Liver (tissue), 9 donors: Measurements from ENCODE around the gene VPS37D. TPM values are rescaled to one million over a fixed set of nuclear protein-coding genes. Genes with fewer than 3 reads are reported as not detected.

Source experiments
- DNase-seq: peaks from one replicate; pipeline ENCODE4 v3.0.0-alpha.2; 2017; ENCODE audit warnings: low spot score
- H3K27ac ChIP-seq, 2 donors: one replicate each; pipeline ENCODE4 v1.7.0; 2013; ENCODE audit warnings: inconsistent platforms in 2 of 2, low read length in 2 of 2, control low read depth in 1 of 2, low read depth in 1 of 2, mild to moderate bottlenecking in 1 of 2
- H3K27me3 ChIP-seq, 4 donors: one replicate each; pipeline versions ENCODE4 v1.6.1 to v1.7.0; 2013; ENCODE audit warnings: low read length in 3 of 4, inconsistent platforms in 1 of 4, mild to moderate bottlenecking in 1 of 4, moderate library complexity in 1 of 4; ENCODE audit not compliant: control insufficient read depth in 4 of 4, insufficient read depth in 4 of 4
- H3K36me3 ChIP-seq, 4 donors: one replicate each; pipeline versions ENCODE4 v1.6.1 to v1.7.0; 2013; ENCODE audit warnings: low read length in 3 of 4, mild to moderate bottlenecking in 3 of 4, low read depth in 1 of 4, moderate library complexity in 1 of 4; ENCODE audit not compliant: control insufficient read depth in 4 of 4, insufficient read depth in 3 of 4
- H3K4me1 ChIP-seq, 4 donors: one replicate each; pipeline versions ENCODE4 v1.6.1 to v1.7.0; 2013; ENCODE audit warnings: low read length in 3 of 4, mild to moderate bottlenecking in 3 of 4, moderate library complexity in 1 of 4; ENCODE audit not compliant: control insufficient read depth in 4 of 4, insufficient read depth in 4 of 4
- H3K4me3 ChIP-seq, 3 donors: one replicate each; pipeline versions ENCODE4 v1.6.1 to v1.7.0; 2013; ENCODE audit warnings: low read length in 3 of 3, control low read depth in 1 of 3, low read depth in 1 of 3, mild to moderate bottlenecking in 1 of 3
- H3K9ac ChIP-seq, 2 donors: one replicate each; pipeline ENCODE4 v1.7.0; 2013; ENCODE audit warnings: low read length in 2 of 2, mild to moderate bottlenecking in 2 of 2, moderate library complexity in 2 of 2, control low read depth in 1 of 2, low read depth in 1 of 2
- H3K9me3 ChIP-seq, 4 donors: one replicate each; pipeline versions ENCODE4 v1.6.1 to v1.7.0; 2013; ENCODE audit warnings: low read length in 3 of 4; ENCODE audit not compliant: control insufficient read depth in 4 of 4
- CTCF ChIP-seq: fragments of 150-350 bp; IDR thresholded peaks from 2 replicates; pipeline ENCODE4 v1.5.1; 2017; ENCODE audit warnings: improper control_type of control experiment, low read depth, low read length; ENCODE audit not compliant: missing input control
- EGR1 ChIP-seq, 2 donors: IDR thresholded peaks; 2 replicates each; pipeline ENCODE4 v1.6.1; 2016 to 2018; ENCODE audit warnings: antibody characterized with exemption in 2 of 2, low read depth in 2 of 2
- FOXA1 ChIP-seq: IDR thresholded peaks from 2 replicates; pipeline ENCODE4 v1.6.1; 2016; ENCODE audit warnings: antibody characterized with exemption
- HNF4A ChIP-seq, 2 donors: conservative IDR thresholded peaks; 2 replicates each; pipeline ENCODE4 v1.6.1; 2016; ENCODE audit warnings: antibody characterized with exemption in 2 of 2, mild to moderate bottlenecking in 2 of 2
- MAX ChIP-seq: IDR thresholded peaks from 2 replicates; pipeline ENCODE4 v1.6.1; 2016; ENCODE audit warnings: antibody characterized with exemption
- NR2F2 ChIP-seq: IDR thresholded peaks from 2 replicates; pipeline ENCODE4 v1.6.1; 2016; ENCODE audit warnings: antibody characterized with exemption
- WGBS: extraction: QIAGEN DNeasy Blood & Tissue Kit; methylation state at CpG from one replicate; pipeline ENCODE4 v1.1.7; 2013; 5-methylcytosine and 5-hydroxymethylcytosine counted together
- polyA plus RNA-seq, 2 donors: library from polyadenylated mRNA; stranded (reverse) in 1 of 2; unstranded in 1 of 2; fragments of 200-250 nt in 1 of 2; fragments of >200 nt in 1 of 2; fragmentation: Nextera tagmentation in 1 of 2; extraction: Ambion mirVana in 1 of 2; gene quantifications; one replicate each; pipeline versions ENCODE4 v1.2.1 to v1.2.3, GENCODE V29; 2013 to 2015
- total RNA-seq, 2 donors: library from RNA; depleted of rRNA; stranded (reverse); fragments of >200 nt; gene quantifications; one replicate each; pipeline ENCODE4 v1.2.3, GENCODE V29; 2014
- TF ChIP-seq, protein P1 (sequence below): IDR thresholded peaks from 2 replicates; pipeline ENCODE4 v1.6.1; 2016; ENCODE audit warnings: antibody characterized with exemption, mild to moderate bottlenecking
- TF ChIP-seq, protein P2 (sequence below): IDR thresholded peaks from 2 replicates; pipeline ENCODE4 v1.6.1; 2016; ENCODE audit warnings: antibody characterized with exemption
- donor health status: healthy.
- donor health status: healthy.
- donor health status: healthy.
- donor health status: healthy.
- donor health status: healthy.

Gene VPS37D
- total and polyA plus RNA-seq, 4 donors = 0.38 to 3.3 (median 1.3) TPM

DNA sequence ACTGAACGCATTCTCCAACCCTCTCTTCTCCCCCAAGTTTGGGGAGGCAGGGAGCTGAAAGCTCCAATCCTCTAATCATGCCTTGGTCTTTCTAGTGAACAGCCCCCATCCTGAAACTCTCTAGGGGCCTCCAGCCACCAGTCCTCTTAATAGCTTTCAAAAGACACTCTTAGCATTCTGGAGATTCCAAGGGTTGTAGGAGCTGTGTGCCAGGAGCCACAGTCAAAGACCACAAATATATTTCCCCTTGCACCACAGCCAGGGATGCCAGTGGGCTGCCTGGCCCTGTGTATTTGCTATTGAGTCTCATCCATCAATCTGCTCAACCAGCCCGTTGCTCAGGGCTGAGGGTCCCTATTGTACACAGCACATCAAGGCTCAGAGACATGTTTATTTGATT, 24.8 kb upstream of the VPS37D start:
- DNase-seq = no peak
- no peaks in the 10 kb centered on the region for H3K36me3 ChIP-seq
- H3K9me3 ChIP-seq = peaks cover 0 to 2% (median 1%) of the 10 kb centered on the region in 4 donors
- no peak overlapping the region for H3K27ac ChIP-seq
- WGBS = 87% methylated on average over 2 of the region's 2 CpGs
- no peak overlapping the region for H3K4me3 ChIP-seq
- no peaks in the 10 kb centered on the region for H3K27me3 ChIP-seq
- H3K4me1 ChIP-seq = peaks cover 2 to 25% (median 20%) of the 10 kb centered on the region in 4 donors
- no peak for TF ChIP-seq FOXA1
- TF ChIP-seq, protein P1, sequence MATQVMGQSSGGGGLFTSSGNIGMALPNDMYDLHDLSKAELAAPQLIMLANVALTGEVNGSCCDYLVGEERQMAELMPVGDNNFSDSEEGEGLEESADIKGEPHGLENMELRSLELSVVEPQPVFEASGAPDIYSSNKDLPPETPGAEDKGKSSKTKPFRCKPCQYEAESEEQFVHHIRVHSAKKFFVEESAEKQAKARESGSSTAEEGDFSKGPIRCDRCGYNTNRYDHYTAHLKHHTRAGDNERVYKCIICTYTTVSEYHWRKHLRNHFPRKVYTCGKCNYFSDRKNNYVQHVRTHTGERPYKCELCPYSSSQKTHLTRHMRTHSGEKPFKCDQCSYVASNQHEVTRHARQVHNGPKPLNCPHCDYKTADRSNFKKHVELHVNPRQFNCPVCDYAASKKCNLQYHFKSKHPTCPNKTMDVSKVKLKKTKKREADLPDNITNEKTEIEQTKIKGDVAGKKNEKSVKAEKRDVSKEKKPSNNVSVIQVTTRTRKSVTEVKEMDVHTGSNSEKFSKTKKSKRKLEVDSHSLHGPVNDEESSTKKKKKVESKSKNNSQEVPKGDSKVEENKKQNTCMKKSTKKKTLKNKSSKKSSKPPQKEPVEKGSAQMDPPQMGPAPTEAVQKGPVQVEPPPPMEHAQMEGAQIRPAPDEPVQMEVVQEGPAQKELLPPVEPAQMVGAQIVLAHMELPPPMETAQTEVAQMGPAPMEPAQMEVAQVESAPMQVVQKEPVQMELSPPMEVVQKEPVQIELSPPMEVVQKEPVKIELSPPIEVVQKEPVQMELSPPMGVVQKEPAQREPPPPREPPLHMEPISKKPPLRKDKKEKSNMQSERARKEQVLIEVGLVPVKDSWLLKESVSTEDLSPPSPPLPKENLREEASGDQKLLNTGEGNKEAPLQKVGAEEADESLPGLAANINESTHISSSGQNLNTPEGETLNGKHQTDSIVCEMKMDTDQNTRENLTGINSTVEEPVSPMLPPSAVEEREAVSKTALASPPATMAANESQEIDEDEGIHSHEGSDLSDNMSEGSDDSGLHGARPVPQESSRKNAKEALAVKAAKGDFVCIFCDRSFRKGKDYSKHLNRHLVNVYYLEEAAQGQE = no peak
- TF ChIP-seq, protein P2, sequence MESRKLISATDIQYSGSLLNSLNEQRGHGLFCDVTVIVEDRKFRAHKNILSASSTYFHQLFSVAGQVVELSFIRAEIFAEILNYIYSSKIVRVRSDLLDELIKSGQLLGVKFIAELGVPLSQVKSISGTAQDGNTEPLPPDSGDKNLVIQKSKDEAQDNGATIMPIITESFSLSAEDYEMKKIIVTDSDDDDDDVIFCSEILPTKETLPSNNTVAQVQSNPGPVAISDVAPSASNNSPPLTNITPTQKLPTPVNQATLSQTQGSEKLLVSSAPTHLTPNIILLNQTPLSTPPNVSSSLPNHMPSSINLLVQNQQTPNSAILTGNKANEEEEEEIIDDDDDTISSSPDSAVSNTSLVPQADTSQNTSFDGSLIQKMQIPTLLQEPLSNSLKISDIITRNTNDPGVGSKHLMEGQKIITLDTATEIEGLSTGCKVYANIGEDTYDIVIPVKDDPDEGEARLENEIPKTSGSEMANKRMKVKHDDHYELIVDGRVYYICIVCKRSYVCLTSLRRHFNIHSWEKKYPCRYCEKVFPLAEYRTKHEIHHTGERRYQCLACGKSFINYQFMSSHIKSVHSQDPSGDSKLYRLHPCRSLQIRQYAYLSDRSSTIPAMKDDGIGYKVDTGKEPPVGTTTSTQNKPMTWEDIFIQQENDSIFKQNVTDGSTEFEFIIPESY = no peak
- H3K9ac ChIP-seq = no peak overlapping the region

GRCh38 chr7:73644688-73645286, 22.8 kb upstream of the VPS37D start:
- no peak for DNase-seq
- TF ChIP-seq MAX (no peak), NR2F2 (no peak), EGR1 (IDR thresholded peaks at IDR 0.05; ENCODE audit: low read depth in 2 of 2) (no peak), HNF4A (conservative IDR thresholded peaks at IDR 0.05) (no peak), CTCF (no peak)
- Histone ChIP-seq H3K27ac (no peak overlapping the region), H3K27me3 (no peaks in the 10 kb centered on the region), H3K4me3 (no peak overlapping the region), H3K9me3 (peaks cover 0 to 2% (median 1%) of the 10 kb centered on the region in 4 donors), H3K4me1 (peaks cover 2 to 30% (median 22%) of the 10 kb centered on the region in 4 donors), H3K36me3 (no peaks in the 10 kb centered on the region), H3K9ac (no peak overlapping the region)
- 80% methylated on average over 5 of the region's 5 CpGs for WGBS
